Mucosa of gallbladder (tissue), 1 donor: ENCODE measurements around the gene SQSTM1. TPM values are rescaled to one million over a fixed set of nuclear protein-coding genes. Genes with fewer than 3 reads are reported as not detected.
"Not testable (repeated sequence)": the region's sequence is repeated elsewhere in the genome, so short reads cannot be mapped to it uniquely, and the experiment has no call there.

ENCODE experiments used
- DNase-seq: peaks from one replicate; pipeline ENCODE4 v3.0.0-alpha.2; 2020; ENCODE audit warnings: low spot score
- total RNA-seq: library from RNA; stranded (reverse); gene quantifications from one replicate; pipeline ENCODE4 v1.2.1, GENCODE V29; 2021
- donor health status: DM: no; HTN: no; CAD: no.

SQSTM1 gene
- total RNA-seq, 1 donor from 2014 or later = 711 TPM

GRCh38 chr5:179854356-179854755 lies 33.7 kb downstream of the SQSTM1 start:
- DNase-seq = no peak

GRCh38 chr5:179858241-179858585 lies 37.5 kb downstream of the SQSTM1 start:
- DNase-seq = no peak

GRCh38 chr5:179858586-179859427 lies 38.1 kb downstream of the SQSTM1 start, which contains the start of gene MRNIP:
TSS of gene MRNIP (minus strand) at chr5:179858817. CDS start at chr5:179858796, 21 bp downstream.
- peak; percentile 97 for DNase-seq

GRCh38 chr5:179860301-179860700 lies 39.6 kb downstream of the SQSTM1 start:
- DNase-seq = no peak

GRCh38 chr5:179862296-179862695 lies 41.6 kb downstream of the SQSTM1 start:
- no peak for DNase-seq

GRCh38 chr5:179862891-179863290 lies 42.2 kb downstream of the SQSTM1 start:
- no peak for DNase-seq

GRCh38 chr5:179863449-179864085 lies 42.9 kb downstream of the SQSTM1 start:
- no peak for DNase-seq

- no peak for DNase-seq
Observed at GRCh38 chr5:179864686-179865085, 44.0 kb downstream of the SQSTM1 start.

- DNase-seq = no peak
Observed at GRCh38 chr5:179865491-179866240, 45.0 kb downstream of the SQSTM1 start.

GRCh38 chr5:179866241-179867078 lies 45.8 kb downstream of the SQSTM1 start:
- no peak for DNase-seq

GRCh38 chr5:179867079-179867465 lies 46.4 kb downstream of the SQSTM1 start:
- DNase-seq = no peak

- DNase-seq = no peak
Observed at GRCh38 chr5:179867476-179867875, 46.8 kb downstream of the SQSTM1 start.

GRCh38 chr5:179868541-179868940 lies 47.8 kb downstream of the SQSTM1 start:
- no peak for DNase-seq

GRCh38 chr5:179869101-179869500 lies 48.4 kb downstream of the SQSTM1 start:
- no peak for DNase-seq

- DNase-seq = no peak
Observed at GRCh38 chr5:179869641-179870402, 49.1 kb downstream of the SQSTM1 start.

- DNase-seq = no peak
Observed at GRCh38 chr5:179870403-179870903, 49.7 kb downstream of the SQSTM1 start.

GRCh38 chr5:179870952-179871351 lies 50.2 kb downstream of the SQSTM1 start:
- DNase-seq = no peak

- not testable (repeated sequence) for DNase-seq
Observed at GRCh38 chr5:179871533-179871932, 50.8 kb downstream of the SQSTM1 start.

GRCh38 chr5:179872055-179872827 lies 51.5 kb downstream of the SQSTM1 start:
- no peak for DNase-seq
